Calu3 (cell line): ENCODE measurements around the gene PNPLA7. TPM values are rescaled to one million over a fixed set of nuclear protein-coding genes. Genes with fewer than 3 reads are reported as not detected.

Source experiments
- BruUV-seq: library from RNA; stranded (reverse); fragments of 400-500 nt; replicated peaks from 2 replicates; lab custom pipeline; 2021; lab: Mats Ljungman, UMichigan
- CTCF ChIA-PET: fragments of 300-600 bp; sonication (Branson Sonifier 250); formaldehyde crosslinking; loops from one replicate; lab custom pipeline; 2022; ENCODE audit warnings: antibody characterized with exemption; lab: Charles Lee
- DNase-seq: peaks from one replicate; pipeline ENCODE4 v3.0.0; 2022
- H3K27ac Mint-ChIP-seq: one replicate; pipeline ENCODE4 v1.8.0; 2022; ENCODE audit warnings: mixed read lengths; ENCODE audit not compliant: unreplicated experiment
- H3K27me3 Mint-ChIP-seq: one replicate; pipeline ENCODE4 v1.8.0; 2022; ENCODE audit warnings: mixed read lengths; ENCODE audit not compliant: unreplicated experiment
- H3K36me3 Mint-ChIP-seq: one replicate; pipeline ENCODE4 v1.8.0; 2022; ENCODE audit warnings: mild to moderate bottlenecking, moderate library complexity, mixed read lengths; ENCODE audit not compliant: insufficient read depth, unreplicated experiment
- H3K4me1 Mint-ChIP-seq: one replicate; pipeline ENCODE4 v1.8.0; 2022; ENCODE audit warnings: mild to moderate bottlenecking, low read depth, mixed read lengths; ENCODE audit not compliant: unreplicated experiment
- H3K4me3 Mint-ChIP-seq: one replicate; pipeline ENCODE4 v1.8.0; 2022; ENCODE audit warnings: mild to moderate bottlenecking, low read depth, moderate library complexity, mixed read lengths; ENCODE audit not compliant: unreplicated experiment
- H3K9me3 Mint-ChIP-seq: one replicate; pipeline ENCODE4 v1.8.0; 2022; ENCODE audit warnings: low read depth, mixed read lengths; ENCODE audit not compliant: unreplicated experiment
- CTCF ChIP-seq: fragments of 200-600 bp; IDR thresholded peaks from one replicate; pipeline ENCODE4 v1.8.0; 2022; ENCODE audit warnings: antibody characterized with exemption; ENCODE audit not compliant: unreplicated experiment
- intact Hi-C: fragments of 100-400 bp; cut with micrococcal nuclease; formaldehyde crosslinking; loops from one replicate; pipeline ENCODE4 v1.10.0; 2022; ENCODE audit not compliant: unreplicated experiment
- total RNA-seq: library from RNA; stranded (reverse); gene quantifications from 2 replicates; pipeline ENCODE4 v1.2.3, GENCODE V29; 2022

The PNPLA7 gene
- total RNA-seq, 1 experiment from 2014 or later: 1.8 TPM

DNA sequence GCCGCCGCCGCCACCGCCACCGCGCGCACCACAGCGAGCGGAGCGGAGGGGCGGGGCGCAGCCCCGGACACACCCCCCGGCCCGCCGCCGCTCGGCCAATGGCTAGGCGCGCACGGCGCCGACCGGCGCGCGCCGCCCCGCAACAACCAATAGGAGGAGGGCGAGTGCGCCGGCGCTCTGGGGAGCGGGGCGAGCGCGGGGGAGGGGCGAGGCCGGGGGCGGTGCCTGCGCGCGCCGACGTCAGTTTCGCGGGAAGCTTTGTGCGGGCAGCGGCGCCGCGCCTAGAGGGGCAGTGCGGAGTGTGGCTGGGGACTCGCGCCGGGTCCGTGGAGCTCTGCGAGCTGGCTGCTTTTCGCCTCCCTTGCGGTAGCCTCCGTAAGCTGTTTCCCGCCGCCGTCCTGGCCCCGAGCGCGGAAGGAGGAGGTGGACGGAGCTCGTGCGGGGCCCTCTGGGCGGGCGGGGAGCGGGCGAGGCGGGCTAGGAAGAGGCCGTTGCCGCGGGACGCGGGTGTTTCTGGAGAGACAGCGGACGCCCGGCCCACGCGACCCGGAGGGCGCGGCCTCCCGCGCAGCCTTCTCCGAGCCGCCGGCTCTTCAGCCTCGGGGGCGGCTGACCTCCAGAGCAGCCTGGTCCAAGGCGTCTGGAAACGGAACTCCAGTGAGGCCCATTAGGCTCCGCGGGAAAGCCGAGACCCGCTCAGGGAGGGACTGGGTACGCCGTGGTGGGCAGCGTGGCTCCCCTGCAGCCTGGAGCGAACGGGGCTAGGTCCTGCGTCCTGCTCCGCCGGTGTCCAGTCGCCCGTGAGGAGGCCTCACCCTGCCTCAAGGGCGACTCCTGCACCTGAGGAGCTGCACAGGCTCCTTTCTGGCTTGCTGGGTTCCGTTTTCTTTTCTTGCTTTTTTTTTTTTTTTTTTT, 40.5 kb upstream of the PNPLA7 start, which contains the start of gene ZMYND19:
TSS of gene ZMYND19 (minus strand) at position 44 of the 915 bp plus-strand sequence. CDS start 249 bp downstream, outside the sequence.
- no peaks in the 10 kb centered on the region for H3K27me3 Mint-ChIP-seq
- intact Hi-C loops: no loop called here
- peak within 1 kb of the TSS; percentile 13 for H3K27ac Mint-ChIP-seq
- H3K4me3 Mint-ChIP-seq: peak within 1 kb of the TSS; percentile 74
- DNase-seq: peak; percentile 89
- peaks cover 7% of the 10 kb centered on the region for H3K4me1 Mint-ChIP-seq
- CTCF ChIA-PET: interaction anchor here (0.8 to 1.2 kb wide), 2 partner anchors 11 to 30 kb away, joined by 3 read pairs; no protein-coding TSS in a partner anchor
- no peaks in the 10 kb centered on the region for H3K9me3 Mint-ChIP-seq
- BruUV-seq: no TSS peak
- TF ChIP-seq CTCF: no peak
- H3K36me3 Mint-ChIP-seq: peaks cover 38% of the 10 kb centered on the region

- Mint-ChIP-seq H3K9me3 (no peaks in the 10 kb centered on the region), H3K27ac (no peak overlapping the region), H3K27me3 (no peaks in the 10 kb centered on the region), H3K4me1 (peaks cover 7% of the 10 kb centered on the region), H3K36me3 (peaks cover 38% of the 10 kb centered on the region), H3K4me3 (peak overlapping the region; percentile 74)
- BruUV-seq: no TSS peak
- intact Hi-C loops: no loop called here
- CTCF ChIA-PET: no interaction called here
- DNase-seq: no peak
- no peak for TF ChIP-seq CTCF
Observed at GRCh38 chr9:137590123-137590468, 39.9 kb upstream of the PNPLA7 start.

DNA sequence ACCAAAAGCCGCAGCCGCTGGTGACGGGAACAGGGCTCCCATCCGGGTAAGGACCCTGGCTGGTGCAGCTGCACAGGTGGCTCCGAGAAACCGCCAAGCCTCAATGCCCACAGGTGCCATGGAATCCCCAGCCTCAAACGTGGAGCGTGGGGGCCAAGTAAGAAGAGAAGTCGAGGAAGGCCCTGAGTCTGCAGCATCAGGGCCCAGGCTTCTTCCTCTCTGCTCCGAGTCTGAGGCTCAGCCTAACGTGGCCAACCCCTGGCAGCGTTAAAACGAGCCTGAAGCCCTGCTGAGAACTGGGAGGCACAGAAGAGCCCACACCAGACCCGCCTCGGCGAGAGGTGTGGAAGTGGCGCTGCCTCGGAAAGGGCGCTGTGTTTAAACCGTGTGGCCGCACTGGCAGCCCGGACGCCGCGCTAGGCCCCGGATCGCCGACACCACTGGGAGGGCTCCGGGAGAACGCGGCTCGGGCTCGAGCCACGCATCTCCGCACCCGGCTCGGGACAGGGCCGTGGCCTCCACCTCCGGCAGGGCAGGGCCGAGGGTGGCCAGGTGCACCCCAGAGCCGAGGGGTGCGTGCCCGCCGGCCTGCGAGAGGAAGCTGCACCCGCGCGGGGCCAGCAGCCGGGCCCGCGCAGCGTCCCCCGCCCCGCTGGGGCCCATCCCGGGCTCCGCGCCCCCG, 39.4 kb upstream of the PNPLA7 start:
- H3K36me3 Mint-ChIP-seq: peaks cover 38% of the 10 kb centered on the region
- DNase-seq: no peak
- H3K4me1 Mint-ChIP-seq: peaks cover 7% of the 10 kb centered on the region
- CTCF ChIA-PET: no interaction called here
- no peak for TF ChIP-seq CTCF
- no peaks in the 10 kb centered on the region for H3K9me3 Mint-ChIP-seq
- H3K27ac Mint-ChIP-seq: no peak overlapping the region
- H3K27me3 Mint-ChIP-seq: no peaks in the 10 kb centered on the region
- intact Hi-C loops: no loop called here
- no TSS peak for BruUV-seq
- peak overlapping the region; percentile 70 for H3K4me3 Mint-ChIP-seq

DNA sequence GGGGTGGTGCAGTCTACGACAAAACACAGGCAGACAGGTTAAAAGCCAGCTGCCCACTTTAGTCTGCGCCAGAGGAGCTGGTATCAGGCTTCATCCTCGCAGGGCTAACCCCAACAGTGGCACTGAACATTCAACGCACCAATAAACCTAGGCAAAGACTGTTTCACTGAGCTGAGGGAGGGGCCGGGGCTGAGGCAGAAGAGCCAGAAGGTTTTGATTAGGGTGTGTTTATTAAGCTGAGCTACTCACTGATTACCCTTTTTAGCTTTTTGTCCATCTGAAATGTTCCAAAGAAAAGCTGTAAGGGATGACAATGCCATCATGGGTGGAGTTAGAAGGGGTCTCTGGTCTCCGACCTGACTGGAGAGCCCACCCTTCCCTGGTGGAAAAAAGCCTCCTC, 38.7 kb upstream of the PNPLA7 start:
- Mint-ChIP-seq H3K9me3 (no peaks in the 10 kb centered on the region), H3K4me1 (peaks cover 7% of the 10 kb centered on the region), H3K27ac (no peak overlapping the region), H3K27me3 (no peaks in the 10 kb centered on the region), H3K36me3 (peaks cover 38% of the 10 kb centered on the region), H3K4me3 (peak overlapping the region; percentile 70)
- no peak for TF ChIP-seq CTCF
- intact Hi-C loops: no loop called here
- DNase-seq: no peak
- TSS peak; percentile 52 for BruUV-seq
- CTCF ChIA-PET: interaction anchor here (0.9 to 1.1 kb wide), 2 partner anchors 11 to 54 kb away, joined by 3 read pairs; no protein-coding TSS in a partner anchor
